ENCODE measurements around the gene AGRN.
"Not testable (repeated sequence)": the region's sequence is repeated elsewhere in the genome, so short reads cannot be mapped to it uniquely, and the experiment has no call there.

AGRN gene

DNA sequence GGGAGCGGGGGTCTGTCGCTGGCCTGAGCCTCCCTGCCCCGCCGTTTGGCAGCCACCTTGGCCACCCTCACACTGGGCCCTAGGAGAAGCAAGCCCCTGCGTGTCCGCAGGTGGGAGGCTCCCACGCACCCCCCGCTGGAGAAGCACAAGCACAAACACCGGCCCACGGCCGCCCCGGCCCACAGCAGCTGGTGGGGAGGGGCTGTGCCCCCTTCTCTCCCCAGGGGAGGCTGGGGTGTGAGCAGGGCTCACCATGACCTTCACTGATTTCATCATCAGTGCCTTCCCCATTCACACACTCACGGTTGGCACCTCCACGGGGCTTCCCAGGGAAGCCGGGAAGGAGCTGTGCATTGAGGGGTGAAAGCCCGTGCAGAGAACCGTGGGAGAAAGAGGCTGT, 7.9 kb downstream of the AGRN start:
- Mint-ChIP-seq H3K36me3 (ENCODE audit: low read depth) (no peaks in the 10 kb centered on the region), H3K27ac (no peak overlapping the region), H3K9me3 (no peaks in the 10 kb centered on the region), H3K4me3 (no peak overlapping the region), H3K4me1 (peaks cover 28% of the 10 kb centered on the region), H3K27me3 (ENCODE audit: low read depth, poor library complexity) (peaks cover 8% of the 10 kb centered on the region)
- TF ChIP-seq, protein P1, sequence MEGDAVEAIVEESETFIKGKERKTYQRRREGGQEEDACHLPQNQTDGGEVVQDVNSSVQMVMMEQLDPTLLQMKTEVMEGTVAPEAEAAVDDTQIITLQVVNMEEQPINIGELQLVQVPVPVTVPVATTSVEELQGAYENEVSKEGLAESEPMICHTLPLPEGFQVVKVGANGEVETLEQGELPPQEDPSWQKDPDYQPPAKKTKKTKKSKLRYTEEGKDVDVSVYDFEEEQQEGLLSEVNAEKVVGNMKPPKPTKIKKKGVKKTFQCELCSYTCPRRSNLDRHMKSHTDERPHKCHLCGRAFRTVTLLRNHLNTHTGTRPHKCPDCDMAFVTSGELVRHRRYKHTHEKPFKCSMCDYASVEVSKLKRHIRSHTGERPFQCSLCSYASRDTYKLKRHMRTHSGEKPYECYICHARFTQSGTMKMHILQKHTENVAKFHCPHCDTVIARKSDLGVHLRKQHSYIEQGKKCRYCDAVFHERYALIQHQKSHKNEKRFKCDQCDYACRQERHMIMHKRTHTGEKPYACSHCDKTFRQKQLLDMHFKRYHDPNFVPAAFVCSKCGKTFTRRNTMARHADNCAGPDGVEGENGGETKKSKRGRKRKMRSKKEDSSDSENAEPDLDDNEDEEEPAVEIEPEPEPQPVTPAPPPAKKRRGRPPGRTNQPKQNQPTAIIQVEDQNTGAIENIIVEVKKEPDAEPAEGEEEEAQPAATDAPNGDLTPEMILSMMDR (IDR thresholded peaks at IDR 0.05): no peak
- DNase-seq: no peak

DNA sequence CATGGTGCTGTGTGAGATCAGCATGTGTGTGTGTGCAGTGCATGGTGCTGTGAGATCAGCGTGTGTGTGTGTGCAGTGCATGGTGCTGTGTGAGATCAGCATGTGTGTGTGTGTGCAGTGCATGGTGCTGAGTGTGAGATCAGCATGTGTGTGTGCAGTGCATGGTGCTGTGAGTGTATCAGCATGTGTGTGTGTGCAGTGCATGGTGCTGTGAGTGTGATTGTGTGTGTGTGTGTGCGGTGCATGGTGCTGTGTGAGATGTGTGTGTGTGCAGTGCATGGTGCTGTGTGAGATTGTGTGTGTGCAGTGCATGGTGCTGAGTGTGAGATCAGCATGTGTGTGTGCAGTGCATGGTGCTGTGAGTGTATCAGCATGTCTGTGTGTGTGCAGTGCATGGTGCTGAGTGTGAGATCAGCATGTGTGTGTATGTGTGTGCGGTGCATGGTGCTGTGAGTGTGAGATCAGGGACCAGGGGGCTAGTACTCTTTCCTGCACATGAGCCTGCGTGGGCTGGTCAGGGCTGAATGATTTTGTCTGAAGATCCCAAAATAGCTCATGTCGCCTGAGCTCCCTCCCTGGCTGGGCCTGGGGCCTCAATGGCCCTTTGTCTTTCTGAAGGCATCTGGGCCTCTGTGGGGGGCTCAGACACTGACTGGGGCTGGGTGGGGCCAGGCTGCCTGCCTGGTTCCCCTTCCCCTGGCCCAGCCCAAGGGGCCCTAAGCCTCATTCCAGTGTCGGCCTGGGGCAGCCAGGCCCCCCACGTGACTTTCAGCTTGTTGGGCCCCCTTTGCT, 11.1 kb downstream of the AGRN start:
- not testable (repeated sequence) for H3K27ac Mint-ChIP-seq; H3K4me3 Mint-ChIP-seq; H3K36me3 Mint-ChIP-seq (ENCODE audit: low read depth); H3K9me3 Mint-ChIP-seq; DNase-seq
- peaks cover 17% of the 10 kb centered on the region for H3K4me1 Mint-ChIP-seq
- peaks cover 24% of the 10 kb centered on the region for H3K27me3 Mint-ChIP-seq (ENCODE audit: low read depth, poor library complexity)

DNA sequence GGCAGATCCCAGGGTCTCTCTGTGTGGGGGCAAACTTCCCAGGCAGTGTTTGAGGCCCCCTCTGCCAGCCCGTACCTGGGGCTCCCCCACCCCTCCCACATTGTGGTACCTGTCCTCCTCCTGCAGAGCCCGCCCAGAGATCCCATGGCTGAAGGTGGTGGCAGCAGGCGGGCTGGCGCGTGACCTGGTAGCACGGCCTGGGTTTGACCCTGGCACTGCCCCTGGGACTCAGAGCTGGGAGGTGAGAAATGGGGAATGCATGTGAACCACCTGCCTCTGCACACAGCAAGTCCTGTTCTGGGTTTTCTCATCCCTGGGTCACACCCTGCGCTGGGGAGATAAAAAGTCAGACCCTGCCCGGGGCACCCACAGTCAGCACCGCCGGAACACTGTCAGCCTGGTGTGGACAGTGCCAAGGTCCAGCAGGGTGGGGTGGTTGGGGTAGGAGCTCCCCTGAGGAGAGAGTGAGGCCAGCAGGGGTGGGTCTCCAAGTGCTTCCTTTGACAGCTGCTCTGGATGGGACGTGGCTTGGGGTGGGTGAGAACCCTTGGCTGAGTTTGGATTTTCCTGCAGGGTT, 11.8 kb downstream of the AGRN start:
- peak overlapping the region; percentile 54 for H3K27ac Mint-ChIP-seq

DNA sequence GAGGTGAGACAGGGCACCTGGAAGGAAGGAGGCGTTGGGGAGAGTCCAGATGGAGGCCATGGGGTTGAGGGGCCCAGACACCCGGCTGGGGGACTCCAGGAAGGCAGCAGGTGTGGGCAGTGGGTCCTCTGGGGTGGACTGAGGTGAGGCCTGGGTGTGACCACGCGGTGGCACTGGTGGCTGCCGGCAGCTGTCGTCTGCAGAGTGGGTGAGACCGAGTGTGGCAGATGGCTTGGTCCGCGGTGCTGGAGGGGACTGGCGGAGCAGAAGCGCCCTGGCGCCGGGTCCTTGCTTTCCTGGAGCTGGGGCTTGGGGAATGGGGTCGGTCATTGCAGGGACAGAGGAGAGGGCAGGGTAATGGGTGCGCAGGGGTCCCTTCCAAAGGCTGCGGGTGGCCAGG, 12.5 kb downstream of the AGRN start:
- Mint-ChIP-seq H3K27ac (peak overlapping the region; percentile 54), H3K9me3 (no peaks in the 10 kb centered on the region), H3K36me3 (ENCODE audit: low read depth) (no peaks in the 10 kb centered on the region), H3K27me3 (ENCODE audit: low read depth, poor library complexity) (peaks cover 38% of the 10 kb centered on the region), H3K4me3 (peak overlapping the region; percentile 60), H3K4me1 (peaks cover 11% of the 10 kb centered on the region)
- no peak for DNase-seq
- TF ChIP-seq, protein P1 (IDR thresholded peaks at IDR 0.05): no peak

More for the DNA sequence above, 11.8 kb downstream of the AGRN start:
- H3K9me3 Mint-ChIP-seq: no peaks in the 10 kb centered on the region
- H3K36me3 Mint-ChIP-seq (ENCODE audit: low read depth): no peaks in the 10 kb centered on the region
- peak overlapping the region; percentile 57 for H3K4me3 Mint-ChIP-seq
- no peak for DNase-seq
- H3K27me3 Mint-ChIP-seq (ENCODE audit: low read depth, poor library complexity): peaks cover 31% of the 10 kb centered on the region
- TF ChIP-seq, protein P1 (IDR thresholded peaks at IDR 0.05): no peak
- H3K4me1 Mint-ChIP-seq: peaks cover 15% of the 10 kb centered on the region

DNA sequence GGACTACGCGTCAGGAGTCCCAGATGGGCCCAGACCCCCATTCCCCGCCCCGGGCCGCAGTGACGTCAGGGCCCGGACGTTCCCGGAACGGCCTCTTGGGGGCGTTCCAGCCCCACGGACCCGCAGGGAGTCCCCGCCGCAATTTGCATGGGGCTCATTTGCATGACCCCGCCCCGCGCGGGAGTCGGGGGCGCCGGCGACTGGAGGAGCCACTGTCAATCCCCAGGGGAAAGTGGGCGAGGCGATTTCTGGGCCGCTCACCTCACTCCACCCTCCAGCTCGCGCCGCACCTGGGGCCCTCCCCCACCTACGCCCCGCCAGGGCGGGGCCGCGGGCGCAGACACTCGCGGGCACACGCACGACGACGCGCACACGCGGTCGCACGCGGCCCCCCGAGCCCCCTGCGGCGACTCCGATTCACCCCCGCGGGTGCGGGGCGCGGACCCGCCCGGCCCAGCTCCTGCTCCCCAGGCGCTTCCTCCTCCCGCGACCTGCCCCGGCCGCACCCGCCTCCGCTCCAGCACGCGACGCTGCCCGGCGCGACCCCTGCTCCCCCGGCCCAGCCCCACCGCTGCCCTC, 13.2 kb downstream of the AGRN start:
- H3K4me1 Mint-ChIP-seq: peaks cover 10% of the 10 kb centered on the region
- H3K27ac Mint-ChIP-seq: no peak overlapping the region
- TF ChIP-seq, protein P1 (IDR thresholded peaks at IDR 0.05): peak; percentile 82
- H3K9me3 Mint-ChIP-seq: no peaks in the 10 kb centered on the region
- DNase-seq: peak; percentile 96
- peak overlapping the region; percentile 25 for H3K4me3 Mint-ChIP-seq
- peaks cover 44% of the 10 kb centered on the region for H3K27me3 Mint-ChIP-seq (ENCODE audit: low read depth, poor library complexity)
- no peaks in the 10 kb centered on the region for H3K36me3 Mint-ChIP-seq (ENCODE audit: low read depth)

DNA sequence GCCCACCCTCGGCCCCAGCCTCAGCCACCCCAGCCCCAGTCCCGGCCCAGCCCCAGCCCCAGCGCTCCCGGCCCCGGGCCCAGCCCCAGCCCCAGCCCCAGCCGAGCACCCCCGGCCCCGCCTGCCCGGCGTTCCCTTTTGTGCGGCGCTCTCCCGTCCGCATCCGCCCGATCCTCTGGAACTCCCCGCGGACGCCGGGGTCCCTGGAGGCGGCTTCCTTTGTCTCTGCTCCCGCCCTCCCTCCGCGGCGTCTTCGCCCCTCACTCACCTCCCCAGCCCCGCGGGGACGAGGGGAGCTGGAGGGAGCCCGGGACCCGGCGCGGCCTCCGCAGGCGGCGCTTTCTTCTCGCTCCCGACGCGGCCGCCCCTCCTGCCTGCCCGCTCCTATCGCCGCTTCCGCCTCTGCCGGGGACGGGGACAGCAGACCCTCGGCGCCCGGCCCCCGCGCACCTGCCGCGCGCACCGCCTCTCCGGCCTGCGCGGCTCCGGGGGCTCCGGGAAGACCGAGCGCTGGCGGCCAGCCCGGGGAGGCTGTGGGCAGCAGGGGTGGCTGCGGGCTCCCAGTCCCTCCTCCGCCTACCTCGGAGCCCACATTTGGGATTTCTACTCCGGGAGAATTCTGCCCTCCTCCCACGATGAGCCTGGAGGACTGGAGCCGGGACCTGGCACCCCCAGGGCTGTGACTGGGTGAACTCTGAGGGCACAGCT, 14.0 kb downstream of the AGRN start:
- TF ChIP-seq, protein P1 (IDR thresholded peaks at IDR 0.05): no peak
- Mint-ChIP-seq H3K27ac (no peak overlapping the region), H3K27me3 (ENCODE audit: low read depth, poor library complexity) (peaks cover 52% of the 10 kb centered on the region), H3K9me3 (no peaks in the 10 kb centered on the region), H3K4me1 (peaks cover 15% of the 10 kb centered on the region), H3K4me3 (peak overlapping the region; percentile 47), H3K36me3 (ENCODE audit: low read depth) (no peaks in the 10 kb centered on the region)
- peak; percentile 61 for DNase-seq

All from nephron progenitor cell (in vitro differentiated cells).